ENCODE data around the gene ZNF488. TPM values are rescaled to one million over a fixed set of nuclear protein-coding genes. Genes with fewer than 3 reads are reported as not detected.

Gene ZNF488
- polyA plus RNA-seq, 5 donors, result 1.5 to 2.3 (median 2.0) TPM

DNA sequence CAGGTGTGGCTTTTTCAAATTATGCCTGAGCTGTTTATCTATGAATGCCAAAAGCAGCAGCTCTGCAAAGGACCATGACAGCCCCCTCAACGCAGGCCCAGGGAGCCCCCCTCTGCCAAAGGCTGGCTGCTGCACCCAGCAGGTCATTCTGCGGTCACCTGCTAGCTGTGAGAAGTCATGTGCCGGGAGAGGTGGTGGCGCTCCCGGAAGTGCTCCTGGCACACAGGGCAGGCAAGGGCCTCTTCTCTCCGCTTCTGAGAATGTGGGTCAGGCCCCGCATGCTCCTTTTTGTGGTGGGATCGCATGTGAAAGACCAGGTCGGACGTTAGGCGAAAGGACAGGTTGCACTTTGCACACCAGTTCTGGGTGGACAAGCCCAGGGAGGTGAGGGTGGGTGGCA, 16.4 kb downstream of the ZNF488 start:
- no peak for DNase-seq

GRCh38 chr10:47366731-47367460, 17.2 kb downstream of the ZNF488 start:
- DNase-seq, result no peak

DNA sequence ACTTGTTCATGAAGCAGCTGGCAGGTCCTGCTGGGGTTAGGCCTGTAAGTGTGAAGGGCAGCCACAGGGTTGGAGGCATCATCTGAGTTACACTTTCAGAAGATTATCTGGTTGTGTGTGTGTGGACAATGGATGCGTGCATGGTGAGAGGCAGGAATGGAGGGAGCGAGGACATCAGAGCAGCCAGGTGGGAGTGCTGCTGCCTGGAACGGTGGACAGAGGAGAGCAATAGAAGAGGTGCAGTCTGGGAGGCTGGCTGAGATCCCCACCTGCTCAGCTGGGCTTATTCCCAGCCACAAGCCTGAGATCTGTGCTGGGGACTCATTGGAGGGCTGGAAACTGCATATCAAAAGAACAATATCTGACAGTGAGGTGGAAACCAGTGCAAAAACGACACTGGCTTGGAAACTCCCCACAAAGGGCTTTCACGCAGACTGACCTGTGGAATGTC, 17.9 kb downstream of the ZNF488 start:
- DNase-seq, result no peak

DNA sequence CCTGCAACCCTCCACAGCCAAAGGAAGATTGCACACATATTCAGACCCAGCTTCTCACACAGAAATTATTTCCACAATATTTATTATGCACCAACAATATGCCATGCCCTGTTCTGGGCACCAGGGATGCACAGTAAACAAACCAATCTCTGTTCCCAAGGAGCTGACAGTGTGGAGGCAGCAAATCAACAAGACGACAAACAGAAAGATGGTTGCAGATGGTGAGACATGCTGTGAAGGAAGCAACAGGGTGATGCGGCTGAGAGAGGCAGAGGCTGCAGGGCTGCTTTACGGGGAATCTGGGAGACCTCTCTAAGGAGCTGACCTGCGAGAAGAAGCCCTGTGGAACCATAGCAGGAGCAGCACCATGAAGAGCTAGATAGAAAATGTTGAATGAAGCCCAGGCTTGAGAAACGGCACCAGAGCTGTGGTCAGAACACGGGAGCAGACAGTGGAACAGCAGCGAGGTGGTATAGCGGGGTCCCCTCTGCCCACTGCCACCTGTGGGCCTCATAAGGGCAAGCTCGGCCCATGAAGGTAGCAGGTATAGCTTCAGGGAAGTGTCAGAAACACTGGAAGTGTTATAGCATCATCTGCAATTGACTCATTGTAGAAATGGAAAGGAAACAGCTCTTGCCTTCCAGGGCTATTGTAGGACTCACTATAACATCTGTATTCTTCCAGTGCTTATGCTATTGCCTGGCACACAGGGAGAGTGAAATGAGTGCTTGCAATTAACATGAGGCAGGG, 18.5 kb downstream of the ZNF488 start:
- DNase-seq, result no peak

DNA sequence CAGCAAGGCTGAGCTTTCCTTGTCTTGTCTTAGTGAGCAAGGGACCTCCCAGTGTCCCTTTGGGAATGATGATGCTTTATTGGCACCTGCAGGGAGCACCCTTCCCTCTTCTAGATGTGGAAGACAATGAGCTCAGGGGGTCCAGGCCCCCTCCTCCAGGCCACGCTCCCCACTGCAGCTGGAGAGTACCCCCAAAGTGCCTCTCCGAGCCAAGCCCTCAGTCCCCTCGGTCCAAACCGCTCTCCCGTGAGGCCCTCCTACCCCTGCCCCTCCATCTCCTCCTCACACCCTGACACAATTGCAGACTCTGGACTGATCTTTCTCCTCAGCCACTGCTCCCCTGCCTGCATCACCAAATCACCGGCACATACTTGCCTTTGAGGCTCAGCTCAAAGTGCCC, 19.2 kb downstream of the ZNF488 start:
- DNase-seq, result no peak

- no peak for DNase-seq
Measured at GRCh38 chr10:47364366-47364765, 19.7 kb downstream of the ZNF488 start.

DNA sequence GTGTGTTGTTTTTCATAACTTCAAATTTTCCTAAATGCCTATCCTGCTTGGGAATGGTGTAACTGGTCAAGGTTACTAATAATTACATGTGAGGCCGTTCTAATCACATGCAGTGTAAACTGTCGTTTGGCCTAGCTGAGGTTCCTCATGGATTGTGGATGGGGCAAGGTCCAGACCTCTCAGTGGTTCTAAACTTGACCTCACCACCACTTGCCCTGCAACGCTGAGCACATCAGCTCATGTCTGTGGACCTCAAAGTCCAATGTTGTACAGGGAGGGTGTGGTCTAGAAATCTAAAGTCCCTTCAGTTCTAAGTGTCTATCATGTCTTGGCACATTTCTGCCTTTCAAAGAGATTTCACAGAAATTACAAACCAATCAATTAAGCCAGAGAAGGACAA, 20.3 kb downstream of the ZNF488 start:
- DNase-seq, result no peak

DNA sequence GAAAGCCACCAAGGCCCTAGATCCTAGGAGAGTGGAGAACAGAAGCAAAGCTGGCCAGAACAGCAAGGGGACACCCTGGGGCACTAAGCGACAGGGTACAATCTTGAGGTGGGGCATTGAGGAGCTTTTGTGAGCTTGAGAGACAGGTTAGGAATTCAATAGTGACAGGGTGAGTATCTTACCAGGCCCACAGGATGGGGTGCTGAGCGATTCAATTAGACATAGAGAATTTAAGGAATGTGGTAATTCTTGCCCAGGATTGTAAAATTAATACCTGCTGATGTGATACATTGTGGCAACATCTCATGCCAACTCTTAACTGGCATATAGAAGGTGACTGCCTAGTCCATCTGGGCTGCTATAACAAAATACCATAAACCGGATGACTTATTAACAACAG, 21.9 kb downstream of the ZNF488 start:
- no peak for DNase-seq

GRCh38 chr10:47361293-47361692, 22.8 kb downstream of the ZNF488 start:
- no peak for DNase-seq

- no peak for DNase-seq
Measured at GRCh38 chr10:47360419-47361040, 23.6 kb downstream of the ZNF488 start.

GRCh38 chr10:47359626-47360418, 24.3 kb downstream of the ZNF488 start:
- no peak for DNase-seq

DNA sequence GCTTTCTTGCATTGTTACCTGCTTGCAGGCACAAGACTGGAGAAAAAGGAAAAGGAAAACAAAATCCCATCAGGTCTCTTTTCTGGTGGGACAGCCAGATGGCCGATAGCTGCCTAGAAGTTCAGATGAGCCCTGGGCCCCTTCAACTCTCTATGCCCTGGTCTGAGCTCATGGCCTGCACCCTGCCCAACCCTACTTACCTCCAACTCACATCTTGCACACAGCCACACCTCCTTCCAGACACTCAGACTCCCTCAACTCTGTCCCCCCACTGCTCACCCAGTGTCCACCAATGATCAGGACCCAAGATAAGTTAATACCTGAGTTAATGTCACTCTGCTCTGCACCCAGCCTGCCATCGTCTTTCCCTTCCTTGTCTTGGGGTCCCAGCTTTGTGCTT, 25.0 kb downstream of the ZNF488 start:
- no peak for DNase-seq

GRCh38 chr10:47358457-47358856, 25.6 kb downstream of the ZNF488 start:
- DNase-seq, result no peak

DNA sequence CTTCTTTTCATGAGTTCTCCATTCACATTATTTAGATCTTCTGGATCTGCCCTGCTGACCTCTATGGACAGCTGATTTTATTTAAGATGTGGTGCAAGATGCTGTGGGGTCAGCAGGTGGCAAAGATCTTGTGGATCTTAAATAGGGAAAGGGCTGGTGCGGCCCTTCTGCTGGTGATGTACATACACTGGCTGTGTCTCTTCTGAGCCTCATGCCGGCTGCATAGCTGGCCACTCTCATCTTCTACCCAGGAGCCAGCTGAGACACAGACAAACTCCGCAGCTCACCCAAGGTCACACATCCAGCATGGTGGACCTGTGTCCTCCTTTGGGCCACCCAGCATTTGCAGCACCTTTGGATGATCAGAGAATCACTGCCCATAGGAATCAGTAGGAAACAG, 26.2 kb downstream of the ZNF488 start:
- DNase-seq, result no peak

- no peak for DNase-seq
Measured at GRCh38 chr10:47357131-47357582, 26.9 kb downstream of the ZNF488 start.

GRCh38 chr10:47356708-47357107, 27.4 kb downstream of the ZNF488 start:
- no peak for DNase-seq

DNA sequence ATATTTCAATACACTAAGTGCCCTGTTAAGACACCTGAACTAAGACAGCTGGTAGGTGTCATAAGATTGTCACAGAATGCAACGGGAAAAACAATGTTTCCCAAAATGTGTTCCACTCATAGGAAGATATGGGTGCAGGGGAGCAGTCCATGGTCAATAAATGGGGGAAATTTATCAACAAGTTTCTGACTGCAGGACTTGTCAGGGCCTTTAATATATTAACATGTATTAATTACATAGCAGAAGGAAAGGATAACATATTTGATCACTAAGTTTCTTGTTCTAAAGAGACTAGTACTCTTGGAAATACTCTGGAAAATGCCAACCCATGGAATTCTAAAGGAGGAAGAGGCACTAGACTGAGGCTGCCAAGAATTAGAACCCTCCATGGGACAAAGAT, 29.2 kb downstream of the ZNF488 start:
- no peak for DNase-seq

DNA sequence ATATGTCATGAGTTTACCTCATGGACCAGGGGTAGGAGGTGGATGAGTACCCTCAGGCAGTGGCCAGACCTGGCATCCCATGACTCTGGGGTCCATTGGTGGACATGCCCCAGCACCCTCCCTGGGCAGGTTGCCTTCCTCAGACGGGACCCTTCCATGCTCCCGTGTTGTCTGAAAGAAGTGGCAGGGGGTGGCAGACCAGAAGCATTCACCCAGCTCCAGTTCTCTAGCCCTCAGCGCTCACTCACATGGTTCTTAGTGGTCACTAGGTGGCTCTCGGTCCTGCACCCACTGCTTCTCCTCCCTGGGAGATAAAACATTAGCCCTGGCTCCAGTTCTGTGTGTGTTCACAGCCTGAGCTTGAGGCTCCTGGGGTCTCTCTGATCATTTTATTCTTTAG, 29.9 kb downstream of the ZNF488 start:
- DNase-seq, result no peak

- no peak for DNase-seq
Measured at GRCh38 chr10:47353351-47353750, 30.7 kb downstream of the ZNF488 start.

DNA sequence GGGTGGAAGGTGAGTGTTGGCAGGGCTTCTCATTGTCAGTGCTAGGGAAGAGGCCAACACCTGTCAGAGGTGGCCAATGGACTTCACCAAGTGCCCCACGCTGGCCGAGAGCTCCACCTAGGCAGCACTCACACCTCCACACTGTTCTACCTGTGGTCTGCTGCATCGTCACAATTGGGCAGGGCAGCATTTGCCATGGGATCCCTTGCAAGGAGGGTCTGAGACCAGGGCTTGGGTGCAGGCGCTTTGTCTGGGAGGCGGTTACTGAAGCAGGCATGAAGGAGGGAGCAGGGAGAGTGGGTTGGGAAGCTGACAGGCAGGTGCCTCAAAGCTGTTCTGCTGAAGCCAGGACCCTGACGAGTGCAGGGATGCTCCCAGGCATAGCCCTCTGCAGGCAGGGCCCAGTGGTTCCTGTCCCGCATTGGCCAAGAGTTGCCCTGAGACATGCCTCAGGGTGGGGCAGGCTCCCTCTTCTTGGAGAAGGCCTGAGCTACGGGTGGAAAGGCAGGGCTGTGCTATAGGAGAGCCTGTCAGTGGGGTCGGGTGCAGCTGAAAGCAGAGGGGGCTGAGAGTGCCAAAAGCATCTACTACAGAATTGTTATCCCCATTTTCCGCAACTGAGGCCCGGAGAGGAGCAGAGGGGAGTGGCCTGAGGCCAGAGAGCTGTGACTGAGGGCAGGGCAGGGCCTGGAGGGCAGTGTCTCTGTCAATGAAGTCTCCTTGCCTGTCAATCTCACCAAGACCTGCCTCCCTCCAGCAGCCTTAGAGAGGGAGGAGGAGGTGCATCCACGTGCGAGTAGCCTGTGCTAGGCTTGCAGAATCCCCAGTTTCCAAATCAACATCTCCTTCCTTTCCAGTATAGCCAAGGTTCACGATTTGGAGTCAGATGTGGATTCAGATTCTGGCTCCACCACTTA, 31.9 kb downstream of the ZNF488 start:
- DNase-seq, result no peak
